Measurements from ENCODE around the gene ACOX3.

Gene ACOX3

GRCh38 chr4:8332891-8333331, 107.6 kb downstream of the ACOX3 start:
- FAIRE-seq: no peak

DNA sequence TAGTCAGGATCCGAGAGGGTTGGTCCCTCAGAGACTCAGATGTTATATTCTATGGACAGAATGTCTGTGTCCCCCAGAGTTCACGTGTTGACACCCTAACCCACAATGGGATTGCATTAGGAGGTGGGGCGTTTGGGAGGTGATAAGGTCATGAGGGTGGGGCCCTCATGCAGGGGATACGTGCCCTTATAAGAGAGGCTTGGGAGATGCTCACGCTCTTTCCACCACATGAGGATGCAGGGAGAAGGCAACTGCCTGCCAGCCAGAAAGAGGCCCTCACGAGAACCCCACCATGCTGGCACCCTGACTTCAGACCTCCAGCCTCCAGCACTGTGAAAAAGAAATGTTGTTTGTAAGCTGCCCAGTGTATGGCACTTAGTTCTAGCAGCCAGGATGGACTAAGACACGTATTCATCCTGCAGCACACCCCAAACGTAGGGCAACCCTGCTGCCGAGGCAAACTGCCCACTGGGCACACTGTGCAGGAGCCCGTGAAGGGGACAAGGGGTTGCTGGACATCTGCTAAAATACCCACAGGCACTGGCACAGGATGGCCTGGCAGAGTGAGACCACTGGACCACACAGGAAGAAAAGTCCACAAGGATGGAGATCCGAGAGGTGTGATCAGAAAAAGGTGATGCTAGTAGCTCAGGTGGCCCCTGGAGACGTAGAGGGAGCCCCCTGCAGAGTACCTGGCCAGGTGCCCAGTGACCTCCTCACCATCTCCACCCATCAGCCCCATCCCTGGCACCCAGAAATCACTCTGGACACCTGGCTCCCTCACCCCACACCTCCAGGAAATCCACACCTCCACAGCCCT, 108.3 kb downstream of the ACOX3 start:
- FAIRE-seq: no peak

- no peak for FAIRE-seq
Measured at GRCh38 chr4:8331575-8331955, 109.0 kb downstream of the ACOX3 start.

DNA sequence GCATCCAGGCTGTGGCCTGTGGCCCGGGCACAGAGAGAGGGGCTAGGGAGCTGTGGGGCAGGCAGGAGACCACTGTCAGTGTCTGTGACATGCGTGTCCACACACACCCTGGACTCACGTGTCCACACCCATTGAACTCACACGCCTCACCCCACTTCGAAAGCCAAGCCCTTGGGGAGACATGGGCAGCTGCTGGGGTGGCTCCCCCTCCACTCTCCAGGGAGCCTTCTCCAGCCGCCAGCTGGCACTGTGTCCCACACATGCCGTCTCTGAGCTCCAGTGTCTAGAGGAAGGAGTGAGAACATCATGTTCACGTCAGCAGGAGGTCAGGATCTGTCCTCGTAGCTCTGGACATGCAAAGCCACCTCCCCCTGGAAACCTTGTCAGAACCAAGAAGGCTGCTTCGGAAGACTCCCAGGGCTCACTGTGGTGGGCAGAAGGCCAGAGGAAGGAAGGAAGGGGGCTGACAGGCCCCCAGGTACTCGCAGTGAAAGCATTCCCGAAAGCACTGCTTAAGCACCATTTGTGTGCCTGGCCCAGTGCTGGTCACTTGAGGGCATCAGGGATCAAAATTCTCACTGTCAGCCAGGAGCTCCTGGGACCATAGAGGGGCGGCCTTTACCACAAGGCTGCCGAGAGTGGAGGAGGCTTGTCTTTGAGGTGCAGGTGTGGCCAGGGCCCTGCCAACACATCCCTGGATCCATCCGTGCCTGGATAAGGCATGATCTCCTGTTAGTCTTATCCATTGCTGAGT, 109.5 kb downstream of the ACOX3 start:
- FAIRE-seq: no peak

- no peak for FAIRE-seq
Measured at GRCh38 chr4:8329859-8330761, 110.4 kb downstream of the ACOX3 start.

DNA sequence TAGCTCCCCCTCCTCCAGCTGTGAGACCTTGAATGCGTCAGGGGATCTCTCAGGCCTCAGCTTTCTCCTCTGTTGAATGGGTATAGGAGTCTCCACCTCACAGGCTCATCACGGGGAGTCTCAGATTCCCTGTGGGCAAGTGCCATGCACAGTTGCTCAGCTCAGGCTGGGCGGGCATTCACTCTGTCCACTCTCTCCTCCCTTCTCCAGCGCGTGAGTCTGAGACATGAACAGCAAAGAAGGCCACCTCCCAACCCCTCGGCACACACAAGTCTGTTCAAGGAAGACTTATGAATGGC, 111.0 kb downstream of the ACOX3 start:
- no peak for FAIRE-seq

DNA sequence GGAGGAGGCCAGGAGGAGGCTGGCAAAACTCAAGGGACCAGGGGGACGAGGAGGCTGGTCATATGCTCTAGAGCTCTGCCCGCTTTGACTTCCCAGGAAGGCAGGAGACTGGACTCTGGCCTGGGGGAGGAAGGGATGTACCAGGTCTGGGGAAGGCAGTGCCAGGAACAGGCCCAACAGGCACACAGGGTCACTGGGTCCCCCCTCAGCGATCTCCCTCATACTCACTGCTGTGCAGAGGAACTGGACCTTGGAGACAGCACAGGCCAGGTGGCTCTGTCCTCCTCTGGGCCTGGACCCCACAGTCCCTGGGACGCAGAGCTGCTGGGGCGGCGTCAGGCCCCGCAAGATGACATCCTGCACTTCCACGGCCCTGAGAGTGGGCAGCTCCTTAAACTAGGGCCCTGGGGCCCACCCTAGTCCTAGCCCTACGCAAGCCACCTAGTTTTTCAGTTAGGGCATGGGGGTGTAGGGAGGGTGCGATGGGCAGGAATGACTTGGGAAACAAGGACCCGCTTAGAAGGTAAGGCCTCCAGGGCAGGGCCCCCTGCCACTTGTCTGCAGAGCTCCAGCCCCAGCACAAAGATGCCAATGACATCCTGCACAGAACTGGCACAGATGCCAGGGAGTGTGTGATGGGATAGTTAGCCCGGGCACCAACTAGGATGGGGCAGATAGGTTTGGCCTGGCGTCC, 111.5 kb downstream of the ACOX3 start:
- FAIRE-seq: no peak

GRCh38 chr4:8328456-8328855, 112.1 kb downstream of the ACOX3 start:
- no peak for FAIRE-seq

GRCh38 chr4:8326206-8326605, 114.3 kb downstream of the ACOX3 start:
- FAIRE-seq: no peak

DNA sequence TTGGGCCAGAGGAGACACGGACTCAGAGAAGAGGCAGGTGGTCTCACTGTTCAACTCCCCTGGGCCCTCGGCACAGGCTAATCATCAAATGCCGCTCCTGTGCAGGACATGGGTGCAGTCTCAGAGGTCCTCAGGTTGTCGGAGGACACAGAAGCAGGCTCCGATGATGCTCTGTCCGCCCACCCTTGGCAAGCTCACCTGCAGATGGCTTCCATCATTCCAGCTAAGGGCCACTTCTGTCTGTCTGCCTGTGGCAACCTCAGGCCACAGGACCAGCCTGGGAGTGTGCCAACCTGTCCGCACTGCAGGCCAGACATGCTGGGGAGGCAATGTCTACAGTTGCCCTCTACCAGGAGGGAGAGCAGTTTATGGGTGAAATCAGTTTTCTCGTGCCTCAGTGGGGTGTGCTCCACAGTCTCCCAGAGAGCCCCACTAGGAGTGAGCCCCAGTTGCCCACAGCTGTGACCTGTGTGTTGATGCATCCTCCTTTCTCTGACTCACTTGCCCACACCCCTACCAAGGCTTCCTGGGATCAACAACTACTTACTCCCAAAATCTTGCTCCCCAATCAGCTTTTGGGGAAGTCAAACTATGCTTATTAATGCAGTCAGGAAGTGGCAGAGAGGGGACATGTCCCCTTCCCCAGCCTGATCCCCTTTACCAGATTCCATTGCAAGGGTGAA, 115.1 kb downstream of the ACOX3 start:
- FAIRE-seq: no peak

GRCh38 chr4:8324640-8325239, 115.8 kb downstream of the ACOX3 start:
- no peak for FAIRE-seq

DNA sequence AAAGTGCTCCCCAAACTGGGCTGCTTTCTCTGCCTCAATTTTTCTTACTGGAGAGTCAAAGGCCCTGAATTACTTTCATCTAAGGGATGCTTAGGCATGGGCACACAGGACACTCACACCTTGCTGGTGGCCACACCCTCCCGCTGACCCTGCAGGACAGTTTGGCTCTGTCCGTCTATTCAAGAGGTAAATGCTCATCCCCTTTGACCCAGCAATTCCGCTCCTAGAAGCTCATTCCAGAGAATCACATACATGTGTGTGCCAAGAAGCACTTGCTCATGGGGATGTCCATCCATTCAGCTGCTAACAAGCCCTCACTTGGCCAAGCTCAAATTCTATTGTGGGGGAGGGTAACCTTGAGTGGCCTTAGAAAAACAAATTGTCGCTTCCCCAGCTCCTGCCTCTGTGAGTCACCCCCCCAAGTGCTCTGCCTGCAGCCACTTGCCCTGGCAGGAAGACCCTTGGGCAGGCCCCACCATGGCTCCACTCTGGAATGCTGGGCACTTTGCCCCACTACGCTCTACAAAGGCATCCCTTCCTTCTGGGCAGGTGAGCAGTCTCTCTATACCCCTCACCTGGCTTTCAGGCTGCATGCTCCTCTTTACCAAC, 116.5 kb downstream of the ACOX3 start:
- FAIRE-seq: no peak

DNA sequence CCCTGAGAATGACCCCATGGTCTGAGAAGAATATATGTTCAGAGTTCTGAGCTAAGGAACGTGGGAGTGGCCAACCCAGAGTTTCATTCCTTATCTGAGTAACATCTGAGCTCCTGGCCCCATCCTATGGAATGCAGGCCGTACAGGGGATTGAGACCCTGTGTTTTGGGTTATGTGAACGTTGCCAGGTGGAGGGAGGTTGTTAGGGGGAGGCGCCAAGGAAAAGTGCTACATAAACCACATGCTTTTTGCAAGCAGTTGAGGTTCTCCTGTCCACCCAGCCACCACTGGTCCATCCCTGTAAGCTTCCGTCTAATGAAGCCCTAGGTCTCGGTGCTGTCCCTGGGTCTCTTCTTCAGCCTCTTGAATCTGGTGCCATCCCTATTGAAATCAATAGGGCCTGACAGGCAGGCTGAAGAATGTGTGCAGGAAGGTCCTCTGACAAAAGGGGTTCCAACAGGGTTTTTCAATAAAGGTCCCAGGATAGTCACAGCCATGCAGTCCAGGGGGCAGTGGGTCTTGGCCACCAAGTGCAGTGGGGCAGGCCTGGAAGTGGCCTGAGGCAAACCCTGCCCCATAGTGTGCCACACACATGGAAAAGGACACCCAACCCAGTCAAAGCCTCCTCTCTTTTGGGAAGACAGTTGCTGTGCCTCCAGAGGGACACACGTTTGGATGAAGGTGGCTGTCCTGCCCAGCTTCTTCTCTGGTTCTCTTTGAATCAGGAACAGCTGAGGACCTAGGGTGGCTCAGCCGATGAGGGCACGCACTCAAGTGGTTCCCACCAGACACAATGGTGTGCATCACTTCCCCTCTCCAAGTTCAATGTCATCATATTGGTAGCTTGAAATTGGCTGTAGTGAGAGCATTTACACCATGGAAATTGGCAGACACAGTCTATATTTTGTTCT, 117.5 kb downstream of the ACOX3 start:
- no peak for FAIRE-seq

DNA sequence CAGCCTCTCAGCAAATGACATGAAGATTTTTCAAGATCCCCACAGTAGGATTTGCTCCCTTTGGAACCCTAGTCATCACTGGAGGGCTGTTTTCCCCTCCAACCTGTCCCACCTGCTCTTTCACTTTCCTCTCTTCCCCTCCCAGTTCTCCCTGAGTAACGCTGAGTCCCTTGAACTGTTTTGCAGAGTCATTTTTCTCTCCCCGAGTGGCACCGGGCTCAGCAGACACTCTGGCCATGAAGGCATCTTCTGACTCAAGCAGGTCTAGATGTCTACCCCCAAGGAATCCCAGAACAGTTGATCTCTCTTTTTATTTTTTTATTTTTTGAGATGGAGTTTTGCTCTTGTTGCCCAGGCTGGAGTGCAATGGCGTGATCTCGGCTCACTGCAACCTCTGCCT, 118.8 kb downstream of the ACOX3 start:
- no peak for FAIRE-seq

DNA sequence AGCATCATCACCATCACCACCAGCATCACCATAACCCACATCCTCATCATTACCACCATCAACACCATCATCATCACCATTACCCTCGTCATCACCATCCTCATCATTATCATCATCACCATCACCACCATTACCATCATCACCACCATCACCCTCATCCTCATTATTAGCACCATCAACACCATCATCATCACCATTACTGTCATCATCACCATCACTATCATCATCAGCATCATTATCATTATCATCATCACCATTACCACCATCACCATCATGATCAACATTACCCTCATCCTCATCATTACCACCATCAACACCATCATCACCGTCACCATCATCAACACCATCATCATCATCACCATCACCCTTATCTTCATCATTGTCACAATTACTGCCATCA, 119.3 kb downstream of the ACOX3 start:
- no peak for FAIRE-seq

- no peak for FAIRE-seq
Measured at GRCh38 chr4:8320386-8320750, 120.2 kb downstream of the ACOX3 start.

GRCh38 chr4:8319731-8320385, 120.7 kb downstream of the ACOX3 start:
- no peak for FAIRE-seq

- no peak for FAIRE-seq
Measured at GRCh38 chr4:8319061-8319460, 121.5 kb downstream of the ACOX3 start.

- no peak for FAIRE-seq
Measured at GRCh38 chr4:8318509-8318908, 122.0 kb downstream of the ACOX3 start.

DNA sequence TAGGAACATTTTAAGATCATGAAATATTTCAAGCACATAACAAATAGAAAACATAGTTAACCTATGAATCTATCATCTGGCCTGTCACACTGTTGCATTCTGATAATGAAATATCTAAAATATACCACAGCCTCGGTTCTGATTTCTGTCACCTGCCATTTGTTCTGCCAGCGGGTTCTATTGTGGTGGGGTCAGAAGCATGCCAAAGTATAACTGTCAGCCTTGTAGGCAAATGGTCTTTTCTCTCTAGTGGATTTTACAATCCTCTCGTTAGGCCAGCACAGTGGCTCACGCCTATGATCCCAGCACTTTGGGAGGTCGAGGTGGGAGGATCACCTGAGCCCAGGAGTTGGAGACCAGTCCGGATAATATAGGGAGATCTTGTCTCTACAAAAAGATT, 123.0 kb downstream of the ACOX3 start:
- no peak for FAIRE-seq

Measured in A204.1 (cell line).